Stimulated activated CD4-positive, alpha-beta T cell treated with anti-CD3 and anti-CD28 coated beads, Interleukin-1b, Interleukin-23, amount 100 ng/mL, for 24 hours (primary cell): Measurements from ENCODE around the gene SIRT6.
A peak's percentile ranks its signal among the peaks of the same experiment; 100 is the strongest.
"Not testable (repeated sequence)": the region's sequence is repeated elsewhere in the genome, so short reads cannot be mapped to it uniquely, and the experiment has no call there.

Experiments
- DNase-seq, 4 experiments: peaks; one replicate each; pipeline ENCODE4 v3.0.0-alpha.2; 2020; ENCODE audit warnings: low read depth in 4 of 4, low spot score in 1 of 4

The SIRT6 gene

GRCh38 chr19:4175669-4175931 is 6.8 kb downstream of the SIRT6 start:
- DNase-seq, result no peak

- no peak for DNase-seq
Observed at GRCh38 chr19:4174895-4175668, 7.3 kb downstream of the SIRT6 start.

GRCh38 chr19:4174213-4174894 is 8.0 kb downstream of the SIRT6 start:
- DNase-seq, result no peak

- DNase-seq, result no peak
Observed at GRCh38 chr19:4173479-4174212, 8.7 kb downstream of the SIRT6 start.

GRCh38 chr19:4172861-4173473 is 9.4 kb downstream of the SIRT6 start:
- peak; percentile 43 to 65 (median 50) for DNase-seq

- DNase-seq, result no peak
Observed at GRCh38 chr19:4171676-4172075, 10.7 kb downstream of the SIRT6 start.

GRCh38 chr19:4164262-4164661 is 18.1 kb downstream of the SIRT6 start:
- DNase-seq, result no peak

GRCh38 chr19:4161415-4162077 is 20.8 kb downstream of the SIRT6 start:
- no peak for DNase-seq

- DNase-seq, result not testable (repeated sequence)
Observed at GRCh38 chr19:4157971-4158370, 24.4 kb downstream of the SIRT6 start.

- DNase-seq, result no peak
Observed at GRCh38 chr19:4157164-4157563, 25.2 kb downstream of the SIRT6 start.

- no peak for DNase-seq
Observed at GRCh38 chr19:4154571-4155312, 27.6 kb downstream of the SIRT6 start.

- no peak for DNase-seq
Observed at GRCh38 chr19:4152241-4152998, 29.9 kb downstream of the SIRT6 start.

GRCh38 chr19:4151623-4152022 is 30.7 kb downstream of the SIRT6 start:
- DNase-seq, result no peak

GRCh38 chr19:4149518-4150288 is 32.7 kb downstream of the SIRT6 start:
- DNase-seq, result no peak

- no peak for DNase-seq
Observed at GRCh38 chr19:4144666-4145249, 37.6 kb downstream of the SIRT6 start.

GRCh38 chr19:4142916-4143315 is 39.4 kb downstream of the SIRT6 start:
- not testable (repeated sequence) for DNase-seq

GRCh38 chr19:4140237-4140711 is 42.1 kb downstream of the SIRT6 start:
- DNase-seq, result no peak

GRCh38 chr19:4139614-4140236 is 42.6 kb downstream of the SIRT6 start:
- peak; percentile 83 to 90 (median 86) for DNase-seq
